Small intestine (tissue), 7 donors: Measurements from ENCODE around the gene SLC13A4. TPM values are rescaled to one million over a fixed set of nuclear protein-coding genes. Genes with fewer than 3 reads are reported as not detected.
"Not testable (repeated sequence)": the region's sequence is repeated elsewhere in the genome, so short reads cannot be mapped to it uniquely, and the experiment has no call there.

Source experiments
- DNase-seq, 2 donors: peaks; one replicate each; pipeline versions ENCODE4 v3.0.0 to v3.0.0-alpha.2; 2013
- FAIRE-seq: peaks from 2 replicates; lab custom pipeline; 2012; peaks lifted over from hg19 to GRCh38; lab: Jason Lieb, UNC
- H3K27ac ChIP-seq, 3 donors: one replicate each; pipeline ENCODE4 v1.5.1; 2013; ENCODE audit warnings: low read length in 2 of 3, mild to moderate bottlenecking in 2 of 3, control low read depth in 1 of 3, inconsistent platforms in 1 of 3, low read depth in 1 of 3, moderate library complexity in 1 of 3
- H3K27me3 ChIP-seq, 3 donors: one replicate each; pipeline ENCODE4 v1.6.1; 2013; ENCODE audit warnings: low read length in 3 of 3, inconsistent platforms in 1 of 3; ENCODE audit not compliant: control insufficient read depth in 3 of 3, insufficient read depth in 3 of 3
- H3K36me3 ChIP-seq, 3 donors: one replicate each; pipeline ENCODE4 v1.6.1; 2013; ENCODE audit warnings: low read length in 3 of 3, inconsistent platforms in 1 of 3, low read depth in 1 of 3, mild to moderate bottlenecking in 1 of 3, moderate library complexity in 1 of 3; ENCODE audit not compliant: control insufficient read depth in 3 of 3, insufficient read depth in 2 of 3
- H3K4me1 ChIP-seq, 3 donors: one replicate each; pipeline ENCODE4 v1.6.1; 2013; ENCODE audit warnings: low read length in 2 of 3, inconsistent platforms in 1 of 3, low read depth in 1 of 3, mild to moderate bottlenecking in 1 of 3, moderate library complexity in 1 of 3; ENCODE audit not compliant: control insufficient read depth in 3 of 3, insufficient read depth in 2 of 3
- H3K4me3 ChIP-seq, 3 donors: one replicate each; pipeline ENCODE4 v1.5.1; 2013; ENCODE audit warnings: low read length in 3 of 3, control low read depth in 1 of 3, inconsistent platforms in 1 of 3, low read depth in 1 of 3, mild to moderate bottlenecking in 1 of 3, moderate library complexity in 1 of 3
- H3K9me3 ChIP-seq, 2 donors: one replicate each; pipeline ENCODE4 v1.6.1; 2013; ENCODE audit warnings: low read depth in 1 of 2, low read length in 1 of 2; ENCODE audit not compliant: control insufficient read depth in 2 of 2, insufficient read depth in 1 of 2
- WGBS, 3 donors: extraction: QIAGEN DNeasy Blood & Tissue Kit; methylation state at CpG; one replicate each; pipeline ENCODE4 v1.1.7; 2013; 5-methylcytosine and 5-hydroxymethylcytosine counted together
- polyA plus RNA-seq, 4 donors: library from polyadenylated mRNA; stranded (reverse) in 3 of 4; unstranded in 1 of 4; fragments of 200-250 nt in 3 of 4; fragments of 120-200 nt in 1 of 4; gene quantifications; one replicate each; pipeline versions ENCODE4 v1.2.1 to v1.2.3, GENCODE V29; 2013
- donor health status: healthy with polysubstance abuse.
- donor health status: control.
- donor health status: control.
- donor health status: Bipolar disorder and iron deficiency.
- donor health status: healthy.

SLC13A4 gene
- polyA plus RNA-seq, 4 donors, result 0.04 to 0.56 TPM; not detected in 2

GRCh38 chr7:135706038-135706742 lies 21.8 kb downstream of the SLC13A4 start:
- H3K4me1 ChIP-seq, result no peaks in the 10 kb centered on the region
- no peaks in the 10 kb centered on the region for H3K27me3 ChIP-seq
- no peak overlapping the region for H3K4me3 ChIP-seq
- H3K9me3 ChIP-seq, result no peaks in the 10 kb centered on the region
- DNase-seq (no peak), FAIRE-seq (no peak)
- H3K36me3 ChIP-seq, result peaks cover 0 to 3% (median 2%) of the 10 kb centered on the region in 3 donors
- H3K27ac ChIP-seq, result no peak overlapping the region
- 89 to 91% (median 90%) methylated on average over 19 to 20 of the region's 20 CpGs for WGBS, 3 donors

DNA sequence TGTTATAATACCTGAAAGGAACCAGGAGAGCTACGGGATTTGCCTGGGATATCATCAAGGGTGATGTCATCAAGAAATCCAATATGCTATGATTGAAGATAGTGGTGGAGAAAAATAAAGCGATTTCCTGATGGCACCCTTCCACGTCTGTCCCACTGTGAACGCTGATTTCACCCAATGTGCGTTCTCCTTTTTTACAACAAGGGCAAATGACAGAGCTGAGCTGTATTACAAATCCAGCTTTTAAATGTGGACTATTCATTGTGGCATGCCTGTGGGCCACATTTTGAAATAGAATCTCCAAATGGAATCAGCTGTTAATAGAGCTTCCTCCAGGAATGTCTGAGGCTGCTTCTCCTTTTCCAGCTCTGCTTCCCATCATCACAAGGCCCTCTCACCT lies 23.3 kb downstream of the SLC13A4 start:
- no peak overlapping the region for H3K27ac ChIP-seq
- H3K4me3 ChIP-seq, result no peak overlapping the region
- no peak for FAIRE-seq
- H3K36me3 ChIP-seq, result peaks cover 0 to 3% (median 2%) of the 10 kb centered on the region in 3 donors
- no peaks in the 10 kb centered on the region for H3K9me3 ChIP-seq
- H3K27me3 ChIP-seq, result no peaks in the 10 kb centered on the region
- no peak for DNase-seq
- no peaks in the 10 kb centered on the region for H3K4me1 ChIP-seq
- 33 to 76% (median 56%) methylated on average over 5 of the region's 5 CpGs for WGBS, 3 donors

DNA sequence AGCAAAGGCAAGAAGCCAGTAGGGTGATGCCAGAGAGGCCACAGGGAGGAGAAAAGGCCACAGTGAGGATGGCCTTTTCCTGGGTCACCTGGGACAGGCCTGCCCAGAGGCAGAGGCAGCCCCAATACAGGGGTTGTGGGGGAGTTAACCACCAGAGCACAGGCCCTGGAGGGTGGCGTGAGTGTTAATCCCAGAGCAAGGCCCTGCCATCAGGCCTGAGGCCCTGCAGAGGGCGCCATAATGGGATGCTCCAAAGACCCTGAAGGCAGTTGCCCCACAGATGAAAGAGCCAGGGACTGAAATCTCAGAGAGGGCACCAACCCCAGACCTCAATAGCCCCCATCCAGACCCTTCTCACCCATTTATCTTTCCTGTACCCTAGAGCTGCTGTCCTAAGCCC lies 23.9 kb downstream of the SLC13A4 start:
- no peak overlapping the region for H3K27ac ChIP-seq
- no peak for FAIRE-seq
- peaks cover 0 to 3% (median 2%) of the 10 kb centered on the region in 3 donors for H3K36me3 ChIP-seq

GRCh38 chr7:135697276-135698049 lies 30.5 kb downstream of the SLC13A4 start:
- Histone ChIP-seq H3K27me3 (no peaks in the 10 kb centered on the region), H3K27ac (no peak overlapping the region), H3K4me1 (no peaks in the 10 kb centered on the region), H3K36me3 (peaks cover 0 to 12% (median 0%) of the 10 kb centered on the region in 3 donors), H3K4me3 (no peak overlapping the region), H3K9me3 (no peaks in the 10 kb centered on the region)
- 58 to 71% (median 60%) methylated on average over 8 of the region's 8 CpGs for WGBS, 3 donors
- DNase-seq (no peak), FAIRE-seq (no peak)

More for the DNA sequence above, 23.9 kb downstream of the SLC13A4 start:
- no peak overlapping the region for H3K4me3 ChIP-seq
- H3K4me1 ChIP-seq, result no peaks in the 10 kb centered on the region
- no peak for DNase-seq
- H3K27me3 ChIP-seq, result no peaks in the 10 kb centered on the region
- H3K9me3 ChIP-seq, result no peaks in the 10 kb centered on the region
- WGBS, 3 donors, result 58 to 70% (median 69%) methylated on average over 2 of the region's 2 CpGs

- no peaks in the 10 kb centered on the region for H3K27me3 ChIP-seq
- FAIRE-seq, result no peak
These were observed 34.4 kb downstream of the SLC13A4 start for GRCh38 chr7:135693558-135693957.

GRCh38 chr7:135692606-135693005 lies 35.4 kb downstream of the SLC13A4 start:
- DNase-seq, H3K27me3 ChIP-seq, H3K4me3 ChIP-seq, H3K9me3 ChIP-seq, FAIRE-seq, H3K4me1 ChIP-seq, H3K27ac ChIP-seq: not testable (repeated sequence)
- whole genome bisulfite sequencing, 3 donors, result 92 to 97% (median 97%) methylated on average over 7 of the region's 7 CpGs
- peaks cover 0 to 15% (median 0%) of the 10 kb centered on the region in 3 donors for H3K36me3 ChIP-seq

More at GRCh38 chr7:135693558-135693957, 34.4 kb downstream of the SLC13A4 start:
- peaks cover 0 to 15% (median 0%) of the 10 kb centered on the region in 3 donors for H3K36me3 ChIP-seq
- H3K4me1 ChIP-seq, result no peaks in the 10 kb centered on the region
- H3K27ac ChIP-seq, result no peak overlapping the region
- no peak overlapping the region for H3K4me3 ChIP-seq
- 94 to 100% (median 99%) methylated on average over 4 of the region's 4 CpGs for WGBS, 3 donors
- H3K9me3 ChIP-seq, result no peaks in the 10 kb centered on the region
- DNase-seq, result no peak

DNA sequence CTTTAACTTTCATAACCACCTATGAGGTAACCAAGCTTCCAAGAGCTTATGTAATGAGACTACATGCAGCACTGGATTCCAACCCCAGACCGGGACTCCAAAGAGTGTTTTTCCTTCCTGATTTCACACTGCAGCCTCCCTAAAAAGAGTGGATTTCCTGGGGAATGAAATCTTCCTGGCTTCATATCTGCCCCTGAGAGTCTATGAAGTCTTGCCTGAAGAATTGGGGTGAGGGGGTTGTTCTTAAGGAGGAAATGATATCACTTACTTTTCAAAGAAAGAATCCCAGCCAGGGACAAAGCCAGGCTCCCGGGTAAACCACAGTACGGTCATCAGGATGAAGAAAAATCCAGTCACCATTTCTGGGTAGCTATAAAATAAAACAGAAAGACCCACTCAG lies 35.9 kb downstream of the SLC13A4 start:
- DNase-seq, result no peak
- H3K27ac ChIP-seq, result no peak overlapping the region
- H3K27me3 ChIP-seq, result no peaks in the 10 kb centered on the region
- peaks cover 0 to 15% (median 0%) of the 10 kb centered on the region in 3 donors for H3K36me3 ChIP-seq
- FAIRE-seq, result no peak
- H3K4me3 ChIP-seq, result no peak overlapping the region
- no peaks in the 10 kb centered on the region for H3K9me3 ChIP-seq
- H3K4me1 ChIP-seq, result no peaks in the 10 kb centered on the region
- 87 to 92% (median 90%) methylated on average over 3 of the region's 3 CpGs for WGBS, 3 donors

GRCh38 chr7:135690566-135690965 lies 37.4 kb downstream of the SLC13A4 start:
- Histone ChIP-seq H3K27ac (no peak overlapping the region), H3K4me3 (no peak overlapping the region), H3K4me1 (no peaks in the 10 kb centered on the region), H3K36me3 (peaks cover 0 to 15% (median 0%) of the 10 kb centered on the region in 3 donors), H3K9me3 (no peaks in the 10 kb centered on the region), H3K27me3 (no peaks in the 10 kb centered on the region)
- no peak for FAIRE-seq
- 90 to 100% (median 96%) methylated on average over 3 of the region's 3 CpGs for WGBS, 3 donors
- DNase-seq, result no peak
